HG02759 (cell line): ENCODE measurements around the gene NRAS.

Experiments used
- ATAC-seq: cut with Tn5 transposase; IDR thresholded peaks from one replicate; pipeline ENCODE4 v1.9.1; 2021; ENCODE audit warnings: mild to moderate bottlenecking, moderate library complexity; ENCODE audit not compliant: unreplicated experiment

The NRAS gene

GRCh38 chr1:114728553-114728952 is 12.0 kb upstream of the NRAS start:
- no peak for ATAC-seq

- ATAC-seq = no peak
Measured at GRCh38 chr1:114725230-114725629, 8.7 kb upstream of the NRAS start.

- ATAC-seq = no peak
Measured at GRCh38 chr1:114723915-114724314, 7.3 kb upstream of the NRAS start.

GRCh38 chr1:114723457-114723856 is 6.9 kb upstream of the NRAS start:
- ATAC-seq = no peak

GRCh38 chr1:114720492-114720891 is 3.9 kb upstream of the NRAS start:
- ATAC-seq = no peak

GRCh38 chr1:114719424-114719787 is 2.8 kb upstream of the NRAS start:
- ATAC-seq = no peak

GRCh38 chr1:114718661-114719423 is 2.3 kb upstream of the NRAS start:
- ATAC-seq = no peak

- ATAC-seq = peak; percentile 1
Measured at GRCh38 chr1:114715952-114716303, 643 bp downstream of the NRAS start.

- ATAC-seq = no peak
Measured at GRCh38 chr1:114712977-114713376, 3.6 kb downstream of the NRAS start.

- ATAC-seq = no peak
Measured at GRCh38 chr1:114710360-114710759, 6.2 kb downstream of the NRAS start.

GRCh38 chr1:114707604-114708003 is 9.0 kb downstream of the NRAS start:
- no peak for ATAC-seq

GRCh38 chr1:114703242-114703641 is 13.3 kb downstream of the NRAS start:
- no peak for ATAC-seq

GRCh38 chr1:114702737-114703136 is 13.8 kb downstream of the NRAS start:
- no peak for ATAC-seq

GRCh38 chr1:114701931-114702330 is 14.6 kb downstream of the NRAS start:
- no peak for ATAC-seq

- no peak for ATAC-seq
Measured at GRCh38 chr1:114700036-114700600, 16.5 kb downstream of the NRAS start.

- ATAC-seq = no peak
Measured at GRCh38 chr1:114696810-114697209, 19.8 kb downstream of the NRAS start.

GRCh38 chr1:114695430-114696058 is 21.0 kb downstream of the NRAS start, which contains the start of gene AMPD1:
TSS of gene AMPD1 (minus strand) at chr1:114695546. CDS start at chr1:114695471, 75 bp downstream.
- ATAC-seq = no peak

GRCh38 chr1:114694540-114695310 is 21.8 kb downstream of the NRAS start:
- no peak for ATAC-seq

GRCh38 chr1:114692947-114693346 is 23.6 kb downstream of the NRAS start:
- no peak for ATAC-seq

GRCh38 chr1:114691061-114691460 is 25.5 kb downstream of the NRAS start:
- ATAC-seq = no peak

GRCh38 chr1:114690148-114690547 is 26.4 kb downstream of the NRAS start:
- no peak for ATAC-seq

GRCh38 chr1:114688526-114688925 is 28.0 kb downstream of the NRAS start:
- no peak for ATAC-seq
